ENCODE measurements around the gene ARMC9.

The ARMC9 gene

GRCh38 chr2:231312066-231312465 lies 113.6 kb downstream of the ARMC9 start:
- DNase-seq (ENCODE audit: low read depth in 1 of 2, low spot score in 1 of 2), result no peak

- no peak for DNase-seq (ENCODE audit: low read depth in 1 of 2, low spot score in 1 of 2)
These were observed 117.5 kb downstream of the ARMC9 start for GRCh38 chr2:231315896-231316295.

GRCh38 chr2:231317579-231317978 lies 119.1 kb downstream of the ARMC9 start:
- DNase-seq (ENCODE audit: low read depth in 1 of 2, low spot score in 1 of 2), result no peak

GRCh38 chr2:231318436-231318835 lies 120.0 kb downstream of the ARMC9 start:
- no peak for DNase-seq (ENCODE audit: low read depth in 1 of 2, low spot score in 1 of 2)

GRCh38 chr2:231318954-231319353 lies 120.5 kb downstream of the ARMC9 start:
- no peak for DNase-seq (ENCODE audit: low read depth in 1 of 2, low spot score in 1 of 2)

GRCh38 chr2:231319867-231320266 lies 121.4 kb downstream of the ARMC9 start:
- no peak for DNase-seq (ENCODE audit: low read depth in 1 of 2, low spot score in 1 of 2)

GRCh38 chr2:231321021-231321420 lies 122.6 kb downstream of the ARMC9 start:
- no peak for DNase-seq (ENCODE audit: low read depth in 1 of 2, low spot score in 1 of 2)

GRCh38 chr2:231321556-231322334 lies 123.3 kb downstream of the ARMC9 start:
- DNase-seq (ENCODE audit: low read depth in 1 of 2, low spot score in 1 of 2), result no peak

GRCh38 chr2:231323316-231323715 lies 124.9 kb downstream of the ARMC9 start:
- no peak for DNase-seq (ENCODE audit: low read depth in 1 of 2, low spot score in 1 of 2)

GRCh38 chr2:231325826-231326225 lies 127.4 kb downstream of the ARMC9 start:
- no peak for DNase-seq (ENCODE audit: low read depth in 1 of 2, low spot score in 1 of 2)

GRCh38 chr2:231326404-231326803 lies 128.0 kb downstream of the ARMC9 start:
- DNase-seq (ENCODE audit: low read depth in 1 of 2, low spot score in 1 of 2), result no peak

- DNase-seq (ENCODE audit: low read depth in 1 of 2, low spot score in 1 of 2), result no peak
These were observed 131.9 kb downstream of the ARMC9 start for GRCh38 chr2:231330311-231330710.

GRCh38 chr2:231331533-231331932 lies 133.1 kb downstream of the ARMC9 start:
- DNase-seq (ENCODE audit: low read depth in 1 of 2, low spot score in 1 of 2), result no peak

GRCh38 chr2:231332388-231332787 lies 134.0 kb downstream of the ARMC9 start:
- DNase-seq (ENCODE audit: low read depth in 1 of 2, low spot score in 1 of 2), result no peak

- DNase-seq (ENCODE audit: low read depth in 1 of 2, low spot score in 1 of 2), result no peak
These were observed 134.6 kb downstream of the ARMC9 start for GRCh38 chr2:231332872-231333500.

- no peak for DNase-seq (ENCODE audit: low read depth in 1 of 2, low spot score in 1 of 2)
These were observed 135.9 kb downstream of the ARMC9 start for GRCh38 chr2:231334179-231334930.

GRCh38 chr2:231334981-231335380 lies 136.6 kb downstream of the ARMC9 start:
- DNase-seq (ENCODE audit: low read depth in 1 of 2, low spot score in 1 of 2), result no peak

- DNase-seq (ENCODE audit: low read depth in 1 of 2, low spot score in 1 of 2), result no peak
These were observed 137.2 kb downstream of the ARMC9 start for GRCh38 chr2:231335591-231335990.

- no peak for DNase-seq (ENCODE audit: low read depth in 1 of 2, low spot score in 1 of 2)
These were observed 137.8 kb downstream of the ARMC9 start for GRCh38 chr2:231336236-231336635.

GRCh38 chr2:231336700-231337099 lies 138.3 kb downstream of the ARMC9 start:
- no peak for DNase-seq (ENCODE audit: low read depth in 1 of 2, low spot score in 1 of 2)

GRCh38 chr2:231337807-231338759 lies 139.7 kb downstream of the ARMC9 start:
- DNase-seq (ENCODE audit: low read depth in 1 of 2, low spot score in 1 of 2), result no peak
